ENCODE data around the gene DDX1. TPM values are rescaled to one million over a fixed set of nuclear protein-coding genes. Genes with fewer than 3 reads are reported as not detected.

The DDX1 gene
- total and polyA plus RNA-seq, 2 donors (not counting 1 experiment from before 2014, with no cell fraction given) = 13.2 to 52.6 TPM

- H3K4me3 ChIP-seq (ENCODE audit: control extremely low read depth in 1 of 5, extremely low read depth in 1 of 5, insufficient read depth in 1 of 5, low read depth in 2 of 5, low read length in 4 of 5) = no peak overlapping the region
- Mint-ChIP-seq H3K4me1 (no peaks in the 10 kb centered on the region), H3K27ac (no peak overlapping the region), H3K27me3 (no peaks in the 10 kb centered on the region), H3K4me3 (no peak overlapping the region), H3K9me3 (ENCODE audit: insufficient read depth) (no peaks in the 10 kb centered on the region)
- no peaks in the 10 kb centered on the region for H3K4me1 ChIP-seq (ENCODE audit: control insufficient read depth in 2 of 2, insufficient read depth in 2 of 2, low read length in 2 of 2)
- DNase-seq = no peak
- ChIA-PET POLR2A (interaction anchor here (0.7 kb wide), 1 partner anchor 24 kb away, joined by 3 read pairs; no protein-coding TSS in a partner anchor), CTCF (no interaction called here)
- peaks cover 4 to 66% of the 10 kb centered on the region in 2 experiments for H3K36me3 ChIP-seq (replicated peaks in 1 of 2; ENCODE audit: control extremely low read depth in 1 of 2, control insufficient read depth in 1 of 2, extremely low read depth in 1 of 2, insufficient read depth in 2 of 2, low read length in 1 of 2)
- H3K27ac ChIP-seq (ENCODE audit: low read length in 2 of 2) = no peak overlapping the region
- H2AFZ ChIP-seq (ENCODE audit: insufficient read depth, low read depth, low read length, poor library complexity, severe bottlenecking) = no peak overlapping the region
- H3K4me2 ChIP-seq (replicated peaks; ENCODE audit: low read depth, low read length, poor library complexity, severe bottlenecking) = no peak overlapping the region
- no peaks in the 10 kb centered on the region for H4K20me1 ChIP-seq (ENCODE audit: control insufficient read depth, insufficient read depth, low read length, poor library complexity, severe bottlenecking)
- no peak for TF ChIP-seq EZH2 (IDR thresholded peaks at IDR 0.05; ENCODE audit: borderline replicate concordance, insufficient read depth, low read depth, low read length, poor library complexity, severe bottlenecking)
- TF ChIP-seq CTCF (IDR thresholded peaks at IDR 0.05) = no peak
- H3K79me2 ChIP-seq (ENCODE audit: control insufficient read depth, insufficient read depth, low read length) = no peaks in the 10 kb centered on the region
- H3K9me3 ChIP-seq (ENCODE audit: control extremely low read depth in 1 of 3, control insufficient read depth in 2 of 3, insufficient read depth in 1 of 3, low read length in 2 of 3) = no peaks in the 10 kb centered on the region
- no peak overlapping the region for H3K9ac ChIP-seq (ENCODE audit: low read length)
- 100% methylated on average over 1 of the region's 3 CpGs for WGBS (ENCODE audit: insufficient coverage)
- intact Hi-C loops (cut with micrococcal nuclease) = no loop called here
- no peaks in the 10 kb centered on the region for H3K27me3 ChIP-seq (replicated peaks in 1 of 4; ENCODE audit: control extremely low read depth in 1 of 4, control insufficient read depth in 3 of 4, insufficient read depth in 4 of 4, low read length in 3 of 4)
- no peak for ATAC-seq (ENCODE audit: low read depth)
Observed at GRCh38 chr2:15616850-15617777, 25.4 kb downstream of the DDX1 start.

GRCh38 chr2:15617778-15618448 lies 26.2 kb downstream of the DDX1 start:
- Mint-ChIP-seq H3K4me1 (no peaks in the 10 kb centered on the region), H3K9me3 (ENCODE audit: insufficient read depth) (no peaks in the 10 kb centered on the region), H3K27ac (no peak overlapping the region), H3K4me3 (no peak overlapping the region), H3K27me3 (no peaks in the 10 kb centered on the region)
- TF ChIP-seq CTCF (IDR thresholded peaks at IDR 0.05) (no peak), EZH2 (IDR thresholded peaks at IDR 0.05; ENCODE audit: borderline replicate concordance, insufficient read depth, low read depth, low read length, poor library complexity, severe bottlenecking) (no peak)
- no peaks in the 10 kb centered on the region for H3K27me3 ChIP-seq (replicated peaks in 1 of 4; ENCODE audit: control extremely low read depth in 1 of 4, control insufficient read depth in 3 of 4, insufficient read depth in 4 of 4, low read length in 3 of 4)
- H4K20me1 ChIP-seq (ENCODE audit: control insufficient read depth, insufficient read depth, low read length, poor library complexity, severe bottlenecking) = no peaks in the 10 kb centered on the region
- no peak for DNase-seq
- H3K27ac ChIP-seq (ENCODE audit: low read length in 2 of 2) = no peak overlapping the region
- no peaks in the 10 kb centered on the region for H3K4me1 ChIP-seq (ENCODE audit: control insufficient read depth in 2 of 2, insufficient read depth in 2 of 2, low read length in 2 of 2)
- CTCF ChIA-PET = no interaction called here
- H3K4me3 ChIP-seq (ENCODE audit: control extremely low read depth in 1 of 5, extremely low read depth in 1 of 5, insufficient read depth in 1 of 5, low read depth in 2 of 5, low read length in 4 of 5) = no peak overlapping the region
- no peaks in the 10 kb centered on the region for H3K9me3 ChIP-seq (ENCODE audit: control extremely low read depth in 1 of 3, control insufficient read depth in 2 of 3, insufficient read depth in 1 of 3, low read length in 2 of 3)
- no peak for ATAC-seq (ENCODE audit: low read depth)
- H3K36me3 ChIP-seq (replicated peaks in 1 of 2; ENCODE audit: control extremely low read depth in 1 of 2, control insufficient read depth in 1 of 2, extremely low read depth in 1 of 2, insufficient read depth in 2 of 2, low read length in 1 of 2) = peaks cover 4 to 73% of the 10 kb centered on the region in 2 experiments
- intact Hi-C loops (cut with micrococcal nuclease) = no loop called here
- H2AFZ ChIP-seq (ENCODE audit: insufficient read depth, low read depth, low read length, poor library complexity, severe bottlenecking) = no peak overlapping the region
- whole genome bisulfite sequencing (ENCODE audit: insufficient coverage) = 98% methylated on average over 3 of the region's 4 CpGs
- H3K4me2 ChIP-seq (replicated peaks; ENCODE audit: low read depth, low read length, poor library complexity, severe bottlenecking) = no peak overlapping the region
- POLR2A ChIA-PET = no interaction called here
- H3K79me2 ChIP-seq (ENCODE audit: control insufficient read depth, insufficient read depth, low read length) = no peaks in the 10 kb centered on the region
- no peak overlapping the region for H3K9ac ChIP-seq (ENCODE audit: low read length)
